HG03135 (cell line): ENCODE data around the gene TMCC3.
"Not testable (repeated sequence)": the region's sequence is repeated elsewhere in the genome, so short reads cannot be mapped to it uniquely, and the experiment has no call there.

ENCODE experiments used
- ATAC-seq: cut with Tn5 transposase; IDR thresholded peaks from one replicate; pipeline ENCODE4 v1.9.1; 2021; ENCODE audit warnings: mild to moderate bottlenecking, moderate library complexity; ENCODE audit not compliant: unreplicated experiment

The TMCC3 gene

GRCh38 chr12:94637390-94638113 lies 12.8 kb downstream of the TMCC3 start:
- ATAC-seq = no peak

GRCh38 chr12:94636462-94637085 lies 13.8 kb downstream of the TMCC3 start:
- ATAC-seq = no peak

- ATAC-seq = no peak
Observed at GRCh38 chr12:94634717-94635116, 15.6 kb downstream of the TMCC3 start.

GRCh38 chr12:94633401-94633800 lies 17.0 kb downstream of the TMCC3 start:
- no peak for ATAC-seq

GRCh38 chr12:94631058-94631457 lies 19.3 kb downstream of the TMCC3 start:
- ATAC-seq = no peak

GRCh38 chr12:94628819-94629472 lies 21.4 kb downstream of the TMCC3 start:
- ATAC-seq = no peak

GRCh38 chr12:94628369-94628768 lies 22.0 kb downstream of the TMCC3 start:
- ATAC-seq = no peak

GRCh38 chr12:94625531-94625930 lies 24.8 kb downstream of the TMCC3 start:
- ATAC-seq = no peak

- ATAC-seq = no peak
Observed at GRCh38 chr12:94623161-94623920, 27.0 kb downstream of the TMCC3 start.

- ATAC-seq = no peak
Observed at GRCh38 chr12:94622475-94622874, 27.9 kb downstream of the TMCC3 start.

- peak; percentile 95 for ATAC-seq
Observed at GRCh38 chr12:94621662-94622359, 28.5 kb downstream of the TMCC3 start.

GRCh38 chr12:94620621-94621020 lies 29.7 kb downstream of the TMCC3 start:
- ATAC-seq = no peak

GRCh38 chr12:94618995-94619695 lies 31.2 kb downstream of the TMCC3 start:
- no peak for ATAC-seq

GRCh38 chr12:94617101-94617500 lies 33.3 kb downstream of the TMCC3 start:
- no peak for ATAC-seq

- no peak for ATAC-seq
Observed at GRCh38 chr12:94616203-94616729, 34.1 kb downstream of the TMCC3 start.

- no peak for ATAC-seq
Observed at GRCh38 chr12:94615260-94616181, 34.8 kb downstream of the TMCC3 start.

GRCh38 chr12:94614288-94614721 lies 36.1 kb downstream of the TMCC3 start:
- no peak for ATAC-seq

GRCh38 chr12:94609917-94610443 lies 40.4 kb downstream of the TMCC3 start:
- ATAC-seq = no peak

GRCh38 chr12:94606810-94607209 lies 43.5 kb downstream of the TMCC3 start:
- ATAC-seq = not testable (repeated sequence)
